GM18505 (cell line): ENCODE results near the gene KIF26B.

Source experiments
- ATAC-seq: cut with Tn5 transposase; IDR thresholded peaks from one replicate; pipeline ENCODE4 v1.9.1; 2021; ENCODE audit not compliant: unreplicated experiment
- POLR2A ChIP-seq: IDR thresholded peaks from 4 replicates; pipeline ENCODE4 v1.6.1; 2011; ENCODE audit warnings: borderline replicate concordance; ENCODE audit not compliant: insufficient read depth, insufficient read length; ENCODE audit errors: extremely low read depth

The KIF26B gene

GRCh38 chr1:245373131-245373530 lies 218.3 kb downstream of the KIF26B start:
- ATAC-seq: no peak
- TF ChIP-seq POLR2A: no peak

- no peak for TF ChIP-seq POLR2A
- ATAC-seq: no peak
Observed at GRCh38 chr1:245375789-245376460, 221.1 kb downstream of the KIF26B start.

GRCh38 chr1:245377854-245378253 lies 223.1 kb downstream of the KIF26B start:
- TF ChIP-seq POLR2A: no peak
- no peak for ATAC-seq

GRCh38 chr1:245378311-245378722 lies 223.5 kb downstream of the KIF26B start:
- no peak for TF ChIP-seq POLR2A
- ATAC-seq: no peak

GRCh38 chr1:245378745-245379144 lies 224.0 kb downstream of the KIF26B start:
- ATAC-seq: no peak
- no peak for TF ChIP-seq POLR2A

GRCh38 chr1:245380790-245381535 lies 226.2 kb downstream of the KIF26B start:
- ATAC-seq: no peak
- no peak for TF ChIP-seq POLR2A

GRCh38 chr1:245382981-245383380 lies 228.2 kb downstream of the KIF26B start:
- TF ChIP-seq POLR2A: no peak
- ATAC-seq: no peak

GRCh38 chr1:245383396-245384330 lies 228.9 kb downstream of the KIF26B start:
- ATAC-seq: no peak
- TF ChIP-seq POLR2A: no peak

- TF ChIP-seq POLR2A: no peak
- ATAC-seq: no peak
Observed at GRCh38 chr1:245386297-245386971, 231.6 kb downstream of the KIF26B start.

GRCh38 chr1:245388687-245389086 lies 233.9 kb downstream of the KIF26B start:
- ATAC-seq: no peak

GRCh38 chr1:245389873-245390272 lies 235.1 kb downstream of the KIF26B start:
- no peak for ATAC-seq
- TF ChIP-seq POLR2A: no peak

More at GRCh38 chr1:245388687-245389086, 233.9 kb downstream of the KIF26B start:
- TF ChIP-seq POLR2A: no peak

- no peak for TF ChIP-seq POLR2A
- no peak for ATAC-seq
Observed at GRCh38 chr1:245390975-245391374, 236.2 kb downstream of the KIF26B start.

GRCh38 chr1:245393694-245394093 lies 238.9 kb downstream of the KIF26B start:
- no peak for ATAC-seq
- TF ChIP-seq POLR2A: no peak

GRCh38 chr1:245395680-245396079 lies 240.9 kb downstream of the KIF26B start:
- no peak for TF ChIP-seq POLR2A
- no peak for ATAC-seq

GRCh38 chr1:245396615-245397014 lies 241.8 kb downstream of the KIF26B start:
- no peak for ATAC-seq
- TF ChIP-seq POLR2A: no peak
